DOHH2 (cell line): Measurements from ENCODE around the gene CGNL1.

Experiments
- CTCF ChIP-seq: fragments of 200-600 bp; sonication (generic); IDR thresholded peaks from one replicate; pipeline ENCODE4 v1.5.1; 2014; ENCODE audit warnings: antibody characterized with exemption, mild to moderate bottlenecking, low read depth, low read length; ENCODE audit not compliant: poor library complexity, severe bottlenecking
- EZH2phosphoT487 ChIP-seq: fragments of 200-600 bp; sonication (generic); IDR thresholded peaks from 2 replicates; pipeline ENCODE4 v1.6.1; 2017; ENCODE audit warnings: borderline replicate concordance, mild to moderate bottlenecking, antibody characterized with exemption, low read length, moderate library complexity, mixed read lengths

GRCh38 chr15:57600197-57600596 is 223.9 kb downstream of the CGNL1 start:
- TF ChIP-seq CTCF: no peak
- TF ChIP-seq EZH2phosphoT487: no peak
